GM20431 (cell line): ENCODE measurements around the gene ETV6.

ENCODE experiments used
- in situ Hi-C: fragments of 300-500 bp; cut with MseI, MboI; formaldehyde crosslinking; loops from one replicate; pipeline ENCODE4 v1.15.0; 2020; ENCODE audit warnings: low sequenced_read_pairs; ENCODE audit not compliant: unreplicated experiment

The ETV6 gene

GRCh38 chr12:11927286-11927935, 277.9 kb downstream of the ETV6 start:
- in situ Hi-C loops, result no loop called here

GRCh38 chr12:11929714-11930113, 280.2 kb downstream of the ETV6 start:
- in situ Hi-C loops, result no loop called here

- in situ Hi-C loops, result no loop called here
Observed at GRCh38 chr12:11939223-11939622, 289.7 kb downstream of the ETV6 start.

- in situ Hi-C loops, result no loop called here
Observed at GRCh38 chr12:11941606-11942337, 292.3 kb downstream of the ETV6 start.

GRCh38 chr12:11943919-11944700, 294.6 kb downstream of the ETV6 start:
- in situ Hi-C loops, result no loop called here
